Right renal pelvis (tissue), 4 donors: ENCODE data around the gene MDK. TPM values are rescaled to one million over a fixed set of nuclear protein-coding genes. Genes with fewer than 3 reads are reported as not detected.

Experiments
- DNase-seq, 4 donors: peaks; one replicate each; pipeline ENCODE4 v3.0.0-alpha.2; 2013; ENCODE audit warnings: low read depth in 4 of 4, low spot score in 3 of 4, missing footprints in 1 of 4
- polyA plus RNA-seq, 4 donors: library from polyadenylated mRNA; unstranded; fragments of 120-200 nt; gene quantifications; one replicate each; pipeline ENCODE4 v1.2.1, GENCODE V29; 2013; ENCODE audit not compliant: insufficient read length in 4 of 4

MDK gene
- polyA plus RNA-seq, 4 donors: 651 to 1,009 (median 840) TPM

DNA sequence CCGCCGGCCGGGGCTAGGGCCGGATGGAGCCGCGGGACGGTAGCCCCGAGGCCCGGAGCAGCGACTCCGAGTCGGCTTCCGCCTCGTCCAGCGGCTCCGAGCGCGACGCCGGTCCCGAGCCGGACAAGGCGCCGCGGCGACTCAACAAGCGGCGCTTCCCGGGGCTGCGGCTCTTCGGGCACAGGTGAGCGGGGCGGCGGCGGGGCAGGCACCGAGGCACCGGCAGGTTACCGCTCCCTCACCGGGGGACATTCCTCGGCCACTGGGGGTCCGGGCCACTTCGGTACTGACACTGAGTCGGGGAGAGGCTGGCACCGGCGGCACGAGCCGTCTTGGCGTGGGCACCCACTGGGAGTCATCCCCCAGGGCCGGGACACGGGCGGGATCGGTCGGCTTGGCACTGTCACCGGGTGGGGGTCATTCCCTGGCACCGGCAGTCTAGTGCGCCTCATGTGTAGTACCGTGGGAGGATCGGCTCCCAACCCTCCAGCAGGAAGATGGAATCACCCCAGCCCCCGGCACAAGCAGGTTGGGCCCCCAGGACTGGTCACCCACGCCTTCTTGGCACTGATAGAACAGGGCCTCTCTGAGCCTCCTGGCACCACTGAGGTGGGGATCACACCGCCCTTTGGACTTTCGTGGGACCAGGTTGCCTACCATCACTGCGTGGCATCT, 33.7 kb upstream of the MDK start:
- no peak for DNase-seq

DNA sequence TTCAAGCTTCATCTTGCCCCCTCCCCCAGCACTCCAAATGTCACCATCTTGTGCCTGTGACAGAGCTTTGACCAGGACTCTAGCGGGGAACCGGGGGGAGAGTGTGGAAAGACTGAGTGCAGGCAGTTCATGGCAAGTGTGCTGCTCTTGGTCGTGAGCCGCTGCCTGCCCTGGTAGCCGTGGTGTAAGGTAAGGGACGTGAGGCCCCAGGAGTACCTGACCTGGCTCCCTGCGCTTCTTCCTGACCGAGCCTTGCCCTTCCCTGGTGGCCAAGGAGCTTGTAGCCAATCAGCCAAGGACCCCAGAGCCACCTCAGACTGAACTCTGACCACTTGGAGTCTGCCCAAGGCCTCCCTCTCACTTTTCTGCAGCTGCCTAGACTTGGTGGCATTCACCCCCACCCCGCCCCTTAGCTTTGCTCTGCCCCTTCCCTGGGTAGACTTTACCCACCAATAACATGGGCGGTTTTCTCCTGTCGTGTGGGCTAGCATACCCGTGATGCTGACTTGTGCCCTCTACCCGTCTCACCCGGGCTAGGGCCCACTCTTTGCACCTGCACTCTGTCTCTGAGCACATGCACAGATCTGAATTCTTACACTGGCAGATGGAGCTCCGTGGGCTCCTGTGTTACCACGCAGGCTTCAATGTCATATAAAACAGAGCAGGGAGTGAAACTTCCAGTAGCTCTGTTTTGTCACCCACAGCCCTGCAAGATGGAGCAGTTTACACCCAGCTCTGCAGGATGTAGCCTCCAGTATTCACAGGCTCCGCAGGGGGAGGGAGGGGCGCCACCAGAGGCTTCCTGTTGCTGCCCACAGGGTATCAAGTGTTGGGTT, 32.7 kb upstream of the MDK start:
- DNase-seq: no peak

DNA sequence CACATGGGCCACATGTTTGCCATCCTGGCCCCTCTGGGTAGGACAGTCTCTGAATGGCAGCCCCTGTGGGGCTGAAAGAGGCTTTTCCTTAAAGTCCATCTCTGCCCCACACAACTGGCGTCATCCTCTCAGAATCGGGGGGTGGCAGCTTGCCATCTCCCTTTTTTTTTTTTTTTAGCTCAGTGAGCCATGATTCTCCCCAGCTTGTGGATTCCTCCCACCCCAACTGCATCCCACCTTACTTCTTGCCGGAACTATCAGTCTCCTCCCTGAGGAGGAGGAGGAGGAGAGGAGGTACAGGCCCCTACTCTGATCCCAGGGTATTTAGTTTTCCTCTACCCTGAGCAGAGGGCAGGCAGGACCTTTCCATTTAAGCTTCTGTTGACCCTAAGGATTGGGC, 30.8 kb upstream of the MDK start:
- DNase-seq: no peak

- no peak for DNase-seq
These were observed 30.3 kb upstream of the MDK start for GRCh38 chr11:46351148-46351547.

GRCh38 chr11:46351606-46352005, 29.9 kb upstream of the MDK start:
- DNase-seq: no peak

DNA sequence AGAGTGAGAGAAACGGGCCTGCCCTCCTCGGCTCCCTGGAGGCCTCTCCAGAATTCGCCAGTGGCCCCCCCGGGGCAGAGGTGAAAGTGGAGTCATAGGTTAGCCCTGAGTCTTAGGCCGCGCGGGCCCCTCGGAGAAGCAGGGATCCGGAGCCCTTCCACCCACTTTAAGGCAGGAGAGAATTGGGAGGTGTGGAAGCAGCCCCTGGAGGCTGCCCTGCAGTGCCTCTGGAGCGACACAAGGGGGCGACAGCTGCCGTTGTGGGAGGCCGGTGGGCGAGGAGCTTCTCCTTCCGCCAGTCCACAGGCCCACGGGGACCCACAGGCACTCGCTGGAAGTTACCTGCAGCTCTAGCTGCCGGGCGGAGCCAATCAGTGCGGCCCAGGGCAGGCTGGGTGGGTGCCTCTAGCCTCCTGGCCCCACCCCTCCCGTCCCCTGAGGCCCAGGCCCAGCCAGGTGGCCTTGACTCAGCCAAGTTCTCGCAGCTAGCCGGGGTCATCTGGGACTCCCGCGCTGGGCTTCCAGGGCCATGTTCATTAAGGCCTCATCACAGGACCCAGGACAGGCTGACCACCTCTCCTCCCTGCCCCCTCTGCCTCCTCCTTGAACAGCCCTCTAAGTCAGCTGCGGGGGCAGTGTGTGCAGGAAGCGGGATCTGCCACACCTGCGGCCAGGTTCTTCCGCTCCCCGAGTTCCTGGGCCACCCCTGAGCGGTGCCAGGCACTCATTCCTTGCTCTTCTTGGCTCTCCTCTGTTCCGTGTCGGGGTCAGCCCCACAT, 29.2 kb upstream of the MDK start:
- no peak for DNase-seq

DNA sequence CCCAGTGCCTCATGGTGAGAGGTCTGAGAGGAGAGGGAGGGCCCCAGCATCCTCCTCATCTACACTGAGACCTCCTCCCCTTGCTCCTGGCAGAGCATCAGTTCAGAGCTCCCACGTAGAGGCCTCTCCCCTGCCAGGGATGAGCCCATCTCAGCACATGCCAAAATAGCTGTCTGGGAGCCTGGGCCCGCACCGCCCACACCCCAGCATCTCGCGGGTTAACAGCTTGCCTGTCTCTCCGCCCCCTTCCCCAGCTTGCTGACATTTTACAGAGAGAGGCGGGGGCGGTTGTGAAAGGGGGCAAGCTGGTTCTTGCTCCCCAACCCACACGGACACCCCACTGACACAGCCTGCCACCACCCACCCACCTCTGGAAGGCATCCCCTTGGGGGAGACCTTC, 27.8 kb upstream of the MDK start:
- no peak for DNase-seq

GRCh38 chr11:46356924-46357482, 24.5 kb upstream of the MDK start:
- DNase-seq: no peak

DNA sequence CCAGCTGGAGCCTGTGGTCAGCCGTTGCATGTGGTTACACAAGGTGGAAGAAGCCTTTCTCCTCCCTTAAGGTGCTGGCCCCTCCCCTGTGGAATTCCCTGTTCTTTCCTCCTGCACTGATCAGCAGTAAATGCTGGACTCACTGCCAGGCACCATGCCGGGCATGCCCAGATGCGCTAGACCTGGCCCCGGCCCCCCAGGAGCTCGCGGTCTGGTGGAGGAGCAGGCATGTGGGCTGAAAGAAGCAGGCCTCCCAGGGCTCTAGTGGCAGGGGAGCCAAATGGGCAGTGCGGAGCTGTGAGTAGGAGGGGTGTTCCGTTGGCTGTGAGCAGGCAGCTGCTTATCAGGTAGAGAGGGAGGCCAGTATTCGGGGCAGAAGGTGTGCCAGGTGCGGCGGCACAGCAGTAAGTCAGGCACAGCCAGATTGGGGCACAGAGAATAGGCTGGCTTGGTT, 24.0 kb upstream of the MDK start:
- no peak for DNase-seq

GRCh38 chr11:46359953-46360352, 21.5 kb upstream of the MDK start:
- DNase-seq: no peak

GRCh38 chr11:46360878-46361277, 20.6 kb upstream of the MDK start:
- no peak for DNase-seq

DNA sequence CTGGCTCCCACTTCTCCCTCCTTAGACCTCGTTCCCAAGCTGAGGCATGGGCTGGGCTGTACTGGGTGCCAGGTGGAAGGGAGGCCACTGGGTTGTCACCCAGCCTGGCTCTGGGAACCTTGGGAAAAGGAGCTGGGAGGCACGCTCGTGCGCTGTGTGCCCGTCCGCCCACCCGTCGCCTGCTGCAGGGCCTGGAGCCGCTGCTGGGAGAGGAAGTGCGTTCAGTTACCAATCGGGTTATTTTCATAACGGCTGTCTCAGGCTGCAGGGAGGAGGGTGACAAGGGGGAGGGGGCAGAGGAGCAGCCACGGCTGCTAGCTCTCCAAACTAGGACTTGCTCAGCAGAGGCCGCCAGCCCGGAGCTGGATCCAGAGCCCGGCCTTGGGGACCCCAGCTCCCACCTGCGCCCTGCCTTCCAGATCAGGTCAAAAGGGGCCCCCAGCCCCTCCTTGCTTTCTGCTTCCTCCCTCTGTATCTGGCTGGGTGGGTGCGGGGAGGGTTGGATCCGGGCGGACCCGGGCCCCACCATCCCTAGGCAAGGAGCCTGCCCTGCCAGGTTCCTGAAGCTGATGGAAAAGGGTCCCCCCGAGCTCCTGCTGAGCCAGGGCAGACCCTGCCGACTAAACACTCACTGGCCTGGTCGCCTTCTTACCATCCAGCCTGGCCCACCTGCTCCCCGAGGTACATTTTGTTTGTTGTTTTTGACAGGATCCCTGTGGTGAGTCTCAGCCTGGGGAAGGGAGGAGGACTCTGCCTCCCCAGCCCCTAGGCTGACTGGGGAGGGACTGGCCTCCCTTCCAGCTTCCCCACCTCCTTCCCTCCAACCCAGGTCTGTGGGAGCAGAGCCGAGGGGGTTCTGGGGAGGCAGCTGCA, 19.9 kb upstream of the MDK start:
- DNase-seq: no peak

- no peak for DNase-seq
These were observed 19.1 kb upstream of the MDK start for GRCh38 chr11:46362156-46363030.

DNA sequence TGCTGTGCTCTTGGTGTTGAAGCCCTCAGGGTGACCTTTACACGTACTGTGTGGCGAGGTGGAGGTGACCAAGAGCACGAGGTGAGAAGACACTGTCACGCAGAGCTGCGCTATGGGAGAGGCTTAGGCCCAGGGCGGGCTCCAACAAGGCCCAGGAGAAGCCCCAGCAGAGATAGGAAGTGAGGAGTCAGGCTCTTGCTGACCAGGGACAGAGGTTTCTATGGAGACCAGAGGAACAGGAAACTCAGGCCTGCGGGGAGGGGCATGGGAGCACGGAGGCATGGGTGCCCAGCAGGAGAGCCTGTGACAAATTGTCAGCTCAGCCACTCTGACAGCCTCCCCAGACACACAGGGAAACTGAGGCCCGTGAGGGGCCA, 18.4 kb upstream of the MDK start:
- no peak for DNase-seq

DNA sequence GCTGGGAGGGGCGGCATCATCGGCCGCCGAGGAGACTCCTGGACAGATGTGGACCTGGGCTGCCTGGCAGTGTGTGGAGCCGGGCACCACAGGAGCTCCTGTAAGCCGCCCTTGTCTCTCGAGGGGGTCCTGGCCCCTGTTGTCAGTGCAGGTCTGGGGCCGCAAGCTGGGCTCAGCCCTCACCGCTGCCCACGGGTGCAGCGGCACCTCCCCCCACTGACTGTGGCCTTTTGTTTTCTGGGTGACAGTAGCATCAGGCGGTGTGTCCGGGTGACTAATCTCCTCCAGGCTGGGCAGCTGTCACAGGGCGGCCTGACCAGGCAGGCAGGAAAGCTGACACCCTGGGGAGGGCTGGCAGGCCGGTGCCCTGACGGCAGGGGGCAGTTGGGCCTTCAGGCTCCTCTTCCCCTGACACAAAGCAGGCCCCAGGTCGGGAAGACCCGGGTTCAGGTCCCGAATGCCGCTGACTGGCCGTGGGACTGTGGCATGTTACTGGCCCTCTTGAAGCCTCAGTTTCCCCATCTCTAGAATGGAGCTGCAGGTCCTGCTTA, 17.9 kb upstream of the MDK start:
- DNase-seq: no peak

- no peak for DNase-seq
These were observed 17.4 kb upstream of the MDK start for GRCh38 chr11:46364056-46364455.

GRCh38 chr11:46364791-46365190, 16.7 kb upstream of the MDK start:
- DNase-seq: no peak

GRCh38 chr11:46366260-46366659, 15.2 kb upstream of the MDK start:
- DNase-seq: no peak

- no peak for DNase-seq
These were observed 14.8 kb upstream of the MDK start for GRCh38 chr11:46366661-46367161.
